Activated naive CD4-positive, alpha-beta T cell treated with anti-CD3 and anti-CD28 coated beads for 36 hours (primary cell): ENCODE data around the gene EEF1AKMT4. TPM values are rescaled to one million over a fixed set of nuclear protein-coding genes. Genes with fewer than 3 reads are reported as not detected.
A peak's percentile ranks its signal among the peaks of the same experiment; 100 is the strongest.

Experiments
- CTCF ChIA-PET: fragments of 350-600 bp; sonication (Branson Sonifier 250); formaldehyde crosslinking; loops from one replicate; lab custom pipeline; 2021; ENCODE audit warnings: antibody characterized with exemption; lab: Charles Lee
- DNase-seq: peaks from one replicate; pipeline ENCODE4 v3.0.0-alpha.2; 2020
- H3K27ac Mint-ChIP-seq: one replicate; pipeline ENCODE4 v1.8.0; 2021; ENCODE audit warnings: mild to moderate bottlenecking, mixed read lengths
- H3K27me3 Mint-ChIP-seq: one replicate; pipeline ENCODE4 v1.8.0; 2021; ENCODE audit warnings: low read depth, mixed read lengths
- H3K36me3 Mint-ChIP-seq: one replicate; pipeline ENCODE4 v1.8.0; 2021; ENCODE audit warnings: low read depth, mixed read lengths
- H3K4me1 Mint-ChIP-seq: one replicate; pipeline ENCODE4 v1.8.0; 2021; ENCODE audit warnings: low read depth, mixed read lengths
- H3K4me3 Mint-ChIP-seq: one replicate; pipeline ENCODE4 v1.8.0; 2021; ENCODE audit warnings: mild to moderate bottlenecking, moderate library complexity, mixed read lengths
- H3K9me3 Mint-ChIP-seq: one replicate; pipeline ENCODE4 v1.8.0; 2021; ENCODE audit warnings: mixed read lengths
- intact Hi-C: fragments of 100-400 bp; cut with micrococcal nuclease; formaldehyde crosslinking; loops from one replicate; pipeline ENCODE4 v1.15.1; 2023
- total RNA-seq, 2 experiments: library from RNA; stranded (reverse); gene quantifications; one replicate each; pipeline ENCODE4 v1.2.3, GENCODE V29; 2021

EEF1AKMT4 gene
- total RNA-seq, 2 experiments from 2014 or later, result 2.7 TPM

DNA sequence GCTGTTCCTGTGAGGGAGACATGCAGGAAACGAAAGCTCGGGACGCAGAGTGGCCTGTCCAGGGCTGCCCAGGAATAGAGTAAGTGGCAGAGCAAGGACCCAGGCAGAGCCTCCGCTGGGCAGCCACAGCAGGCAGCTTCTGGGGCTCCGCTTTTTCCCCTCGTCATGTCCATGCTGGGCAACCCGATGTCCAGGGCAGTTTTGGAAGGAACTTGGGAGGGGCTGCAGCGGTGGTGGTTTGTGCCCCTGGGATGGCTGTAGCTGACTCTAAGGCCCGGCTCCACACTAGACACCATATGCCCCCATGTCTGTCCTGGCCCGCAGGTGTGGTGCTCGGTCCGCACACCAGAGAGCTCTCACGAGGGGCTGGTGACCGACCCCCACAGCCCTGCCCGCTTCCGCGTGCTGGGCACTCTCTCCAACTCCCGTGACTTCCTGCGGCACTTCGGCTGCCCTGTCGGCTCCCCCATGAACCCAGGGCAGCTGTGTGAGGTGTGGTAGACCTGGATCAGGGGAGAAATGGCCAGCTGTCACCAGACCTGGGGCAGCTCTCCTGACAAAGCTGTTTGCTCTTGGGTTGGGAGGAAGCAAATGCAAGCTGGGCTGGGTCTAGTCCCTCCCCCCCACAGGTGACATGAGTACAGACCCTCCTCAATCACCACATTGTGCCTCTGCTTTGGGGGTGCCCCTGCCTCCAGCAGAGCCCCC, 42.4 kb downstream of the EEF1AKMT4 start:
- Mint-ChIP-seq H3K27me3 (no peaks in the 10 kb centered on the region), H3K9me3 (no peaks in the 10 kb centered on the region), H3K27ac (no peak overlapping the region), H3K36me3 (no peaks in the 10 kb centered on the region), H3K4me1 (no peaks in the 10 kb centered on the region), H3K4me3 (no peak overlapping the region)
- CTCF ChIA-PET, result interaction anchor here (1.2 to 4.9 kb wide), 2 partner anchors 42 to 64 kb away, joined by 3 to 34 read pairs; partner anchors contain the start of gene EEF1AKMT4
- intact Hi-C loops, result no loop called here
- no peak for DNase-seq

DNA sequence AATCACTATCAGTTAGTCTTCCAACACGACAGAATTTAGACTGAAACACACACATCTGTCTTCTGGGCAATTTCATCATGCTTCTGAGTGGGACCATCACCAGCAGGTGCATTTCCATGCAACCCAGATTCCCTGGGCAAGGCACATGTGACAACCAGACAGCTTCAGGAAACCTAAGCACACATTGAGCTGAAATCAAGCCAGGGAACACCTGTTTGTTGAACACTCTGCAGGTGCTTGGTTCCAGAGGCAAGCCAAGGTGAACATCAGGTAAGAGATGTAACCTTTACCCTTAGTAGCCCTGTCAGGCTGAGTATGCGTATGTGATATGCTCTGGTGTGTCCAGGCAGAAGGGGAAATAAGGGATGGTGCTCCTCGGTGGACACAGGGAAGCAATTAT, 46.3 kb downstream of the EEF1AKMT4 start:
- Mint-ChIP-seq H3K27ac (no peak overlapping the region), H3K9me3 (no peaks in the 10 kb centered on the region), H3K4me3 (no peak overlapping the region), H3K36me3 (peaks cover 13% of the 10 kb centered on the region), H3K4me1 (peaks cover 12% of the 10 kb centered on the region), H3K27me3 (no peaks in the 10 kb centered on the region)
- DNase-seq, result no peak
- intact Hi-C loops, result loop anchor here (5.0 kb wide), 1 partner anchor 278 kb away; the partner anchor contains the start of gene ABCC5
- CTCF ChIA-PET, result interaction anchor here (0.7 to 1.0 kb wide), 3 partner anchors 42 to 65 kb away, joined by 3 to 7 read pairs (median 4); no protein-coding TSS in a partner anchor

DNA sequence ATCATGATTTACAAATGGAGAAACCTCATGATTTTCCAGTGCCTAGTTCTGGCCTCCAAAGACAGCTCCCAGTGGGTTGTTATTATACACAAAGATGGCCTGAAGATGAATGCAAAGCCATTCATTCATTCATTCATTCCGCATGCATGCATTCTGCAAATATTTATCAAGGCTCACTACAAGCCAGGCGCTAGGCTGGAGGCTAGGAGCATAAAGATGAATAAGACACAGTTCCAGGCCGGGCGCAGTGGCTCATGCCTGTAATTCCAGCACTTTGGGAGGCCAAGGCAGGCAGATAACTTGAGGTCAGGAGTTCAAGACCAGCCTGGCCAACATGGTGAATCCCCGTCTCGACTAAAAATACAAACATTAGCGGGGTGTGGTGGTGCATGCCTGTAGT, 47.1 kb downstream of the EEF1AKMT4 start:
- H3K36me3 Mint-ChIP-seq, result peaks cover 16% of the 10 kb centered on the region
- no peak overlapping the region for H3K27ac Mint-ChIP-seq

DNA sequence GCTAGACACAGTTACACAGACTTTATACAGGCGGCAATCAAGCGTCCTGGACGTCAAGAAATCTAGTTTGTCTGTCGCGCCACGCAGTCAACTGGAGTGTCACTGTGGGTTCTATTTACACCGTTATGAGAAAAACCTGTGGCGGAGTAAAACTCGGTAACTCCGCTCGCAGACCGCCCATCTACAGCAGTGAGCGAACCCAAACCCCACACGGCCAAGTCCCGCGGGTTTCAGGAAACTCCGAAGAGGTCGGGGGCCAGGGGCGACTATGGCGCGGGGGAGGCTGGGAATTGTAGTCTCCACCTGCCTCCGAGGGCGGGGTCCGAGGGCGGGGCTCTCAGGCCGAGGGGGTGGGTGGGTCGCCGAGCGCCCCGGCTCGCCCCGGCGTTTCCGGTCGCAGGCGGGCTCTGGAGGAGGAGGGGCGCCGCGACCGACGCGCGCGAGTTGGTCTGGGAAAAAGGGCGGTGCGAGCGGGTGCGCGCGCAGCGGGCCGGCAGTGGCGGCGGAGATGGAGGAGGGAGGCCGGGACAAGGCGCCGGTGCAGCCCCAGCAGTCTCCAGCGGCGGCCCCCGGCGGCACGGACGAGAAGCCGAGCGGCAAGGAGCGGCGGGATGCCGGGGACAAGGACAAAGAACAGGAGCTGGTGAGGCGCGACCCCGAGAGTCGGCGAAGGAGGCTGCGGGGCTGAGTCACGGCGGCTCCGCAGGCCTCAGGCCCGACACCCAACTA, 49.5 kb downstream of the EEF1AKMT4 start, which contains the start of gene PSMD2:
PSMD2 (plus strand) TSS at position 483 of the 729 bp plus-strand sequence; CDS start at position 509, 26 bp downstream.
- intact Hi-C loops, result loop anchor here (1.0 to 5.0 kb wide), 12 partner anchors 15 to 984 kb away; partner anchors contain the start of genes ABCC5, ABCF3, AP2M1 and EEF1AKMT4
- DNase-seq, result peak; percentile 99
- Mint-ChIP-seq H3K27me3 (no peaks in the 10 kb centered on the region), H3K4me3 (peak within 1 kb of the TSS; percentile 98), H3K27ac (peak within 1 kb of the TSS; percentile 87), H3K36me3 (peaks cover 34% of the 10 kb centered on the region), H3K4me1 (peaks cover 21% of the 10 kb centered on the region), H3K9me3 (no peaks in the 10 kb centered on the region)
- CTCF ChIA-PET, result interaction anchor here (1.2 to 1.3 kb wide), 2 partner anchors 10 to 73 kb away, joined by 3 to 4 read pairs; no protein-coding TSS in a partner anchor

More for the DNA sequence above, 47.1 kb downstream of the EEF1AKMT4 start:
- intact Hi-C loops, result loop anchor here (5.0 kb wide), 1 partner anchor 279 kb away; the partner anchor contains the start of gene ABCC5
- Mint-ChIP-seq H3K27me3 (no peaks in the 10 kb centered on the region), H3K4me3 (no peak overlapping the region), H3K9me3 (no peaks in the 10 kb centered on the region), H3K4me1 (peaks cover 17% of the 10 kb centered on the region)
- CTCF ChIA-PET, result interaction anchor here (1.0 kb wide), 1 partner anchor 47 kb away, joined by 4 read pairs; no protein-coding TSS in a partner anchor
- no peak for DNase-seq

DNA sequence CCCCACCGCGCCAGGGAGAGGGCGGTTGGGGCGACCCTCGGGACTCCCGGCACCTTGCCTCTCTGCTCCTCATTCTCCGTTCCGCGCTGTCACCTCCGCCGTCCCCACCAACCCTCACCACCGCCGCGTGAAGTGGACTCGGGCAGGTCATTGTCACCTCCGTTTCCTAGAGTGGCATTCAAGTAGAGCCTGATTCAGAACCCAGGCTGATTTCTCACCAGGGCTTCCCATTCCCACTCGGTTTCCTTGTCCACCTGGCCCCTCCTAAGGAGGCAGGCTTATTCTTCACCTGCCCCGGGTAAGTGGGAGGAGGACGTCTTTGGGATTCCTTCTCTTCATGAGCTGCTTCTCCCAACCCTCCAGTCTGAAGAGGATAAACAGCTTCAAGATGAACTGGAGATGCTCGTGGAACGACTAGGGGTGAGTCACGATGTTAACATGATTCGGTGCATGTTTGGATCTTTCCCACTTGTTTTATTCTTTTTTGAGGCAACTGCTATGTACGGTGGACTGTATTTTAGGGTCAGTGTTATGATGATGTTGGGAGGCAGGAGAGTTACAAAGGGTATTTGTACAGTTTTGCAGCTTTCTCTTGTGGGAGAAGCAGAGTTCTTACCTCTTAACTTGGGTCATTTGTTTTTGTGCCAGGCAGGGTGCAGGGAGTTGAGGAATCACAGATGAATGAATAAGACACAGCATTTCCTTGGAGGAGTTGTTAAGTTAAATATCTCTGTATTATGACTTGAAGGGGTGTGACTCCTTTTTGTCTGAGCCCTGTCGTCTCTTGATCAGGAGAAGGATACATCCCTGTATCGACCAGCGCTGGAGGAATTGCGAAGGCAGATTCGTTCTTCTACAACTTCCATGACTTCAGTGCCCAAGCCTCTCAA, 50.3 kb downstream of the EEF1AKMT4 start:
- Mint-ChIP-seq H3K4me3 (peak overlapping the region; percentile 98), H3K36me3 (peaks cover 40% of the 10 kb centered on the region), H3K4me1 (peaks cover 21% of the 10 kb centered on the region), H3K27me3 (no peaks in the 10 kb centered on the region), H3K9me3 (no peaks in the 10 kb centered on the region), H3K27ac (peak overlapping the region; percentile 83)
- intact Hi-C loops, result loop anchor here (1.0 to 5.0 kb wide), 11 partner anchors 15 to 983 kb away; partner anchors contain the start of genes ABCC5, ABCF3, AP2M1 and EEF1AKMT4
- no peak for DNase-seq
- CTCF ChIA-PET, result interaction anchor here (1.3 kb wide), 1 partner anchor 72 kb away, joined by 3 read pairs; no protein-coding TSS in a partner anchor

DNA sequence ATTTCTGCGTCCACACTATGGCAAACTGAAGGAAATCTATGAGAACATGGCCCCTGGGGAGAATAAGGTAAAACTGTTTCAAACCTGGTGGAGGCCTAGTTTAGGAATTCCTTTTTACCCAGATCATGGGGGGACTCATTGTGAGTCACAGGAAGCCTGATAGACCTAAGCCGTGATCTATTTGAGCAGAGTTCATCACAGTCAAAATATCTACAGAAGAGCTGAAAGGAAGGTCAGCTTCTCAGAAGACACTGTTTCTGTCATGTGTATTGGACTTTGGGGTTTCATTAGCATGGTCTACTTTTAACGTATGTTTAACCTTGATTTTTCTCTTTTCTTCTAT, 50.9 kb downstream of the EEF1AKMT4 start:
- DNase-seq, result no peak
- H3K27me3 Mint-ChIP-seq, result no peaks in the 10 kb centered on the region
- intact Hi-C loops, result no loop called here
- H3K4me1 Mint-ChIP-seq, result peaks cover 21% of the 10 kb centered on the region
- peak overlapping the region; percentile 98 for H3K4me3 Mint-ChIP-seq
- H3K27ac Mint-ChIP-seq, result peak overlapping the region; percentile 83
- CTCF ChIA-PET, result interaction anchor here (1.0 to 1.3 kb wide), 3 partner anchors 10 to 72 kb away, joined by 3 read pairs; partner anchors contain the start of gene VWA5B2
- H3K9me3 Mint-ChIP-seq, result no peaks in the 10 kb centered on the region
- peaks cover 43% of the 10 kb centered on the region for H3K36me3 Mint-ChIP-seq

DNA sequence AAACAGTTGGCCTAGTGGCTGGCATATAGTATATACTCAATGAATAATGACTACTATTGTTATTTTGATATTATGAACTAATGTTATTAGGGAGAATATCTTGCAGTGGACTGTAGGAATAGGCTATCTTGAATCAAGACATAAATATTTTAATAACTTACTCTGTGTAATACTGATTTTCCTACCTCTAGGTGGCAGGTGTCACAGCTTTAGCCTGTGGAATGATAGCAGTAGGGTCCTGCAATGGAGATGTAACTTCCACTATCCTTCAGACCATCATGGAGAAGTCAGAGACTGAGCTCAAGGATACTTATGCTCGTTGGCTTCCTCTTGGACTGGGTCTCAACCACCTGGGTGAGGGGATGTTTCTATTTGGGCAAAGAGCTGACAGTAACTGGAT, 56.1 kb downstream of the EEF1AKMT4 start:
- no peak for DNase-seq
- CTCF ChIA-PET, result interaction anchor here (0.9 to 1.9 kb wide), 7 partner anchors 12 to 78 kb away, joined by 3 to 9 read pairs (median 3); partner anchors contain the start of gene FAM131A
- no peaks in the 10 kb centered on the region for H3K9me3 Mint-ChIP-seq
- peaks cover 65% of the 10 kb centered on the region for H3K36me3 Mint-ChIP-seq
- no peak overlapping the region for H3K27ac Mint-ChIP-seq
- peaks cover 11% of the 10 kb centered on the region for H3K4me1 Mint-ChIP-seq
- H3K27me3 Mint-ChIP-seq, result no peaks in the 10 kb centered on the region
- intact Hi-C loops, result no loop called here
- no peak overlapping the region for H3K4me3 Mint-ChIP-seq

DNA sequence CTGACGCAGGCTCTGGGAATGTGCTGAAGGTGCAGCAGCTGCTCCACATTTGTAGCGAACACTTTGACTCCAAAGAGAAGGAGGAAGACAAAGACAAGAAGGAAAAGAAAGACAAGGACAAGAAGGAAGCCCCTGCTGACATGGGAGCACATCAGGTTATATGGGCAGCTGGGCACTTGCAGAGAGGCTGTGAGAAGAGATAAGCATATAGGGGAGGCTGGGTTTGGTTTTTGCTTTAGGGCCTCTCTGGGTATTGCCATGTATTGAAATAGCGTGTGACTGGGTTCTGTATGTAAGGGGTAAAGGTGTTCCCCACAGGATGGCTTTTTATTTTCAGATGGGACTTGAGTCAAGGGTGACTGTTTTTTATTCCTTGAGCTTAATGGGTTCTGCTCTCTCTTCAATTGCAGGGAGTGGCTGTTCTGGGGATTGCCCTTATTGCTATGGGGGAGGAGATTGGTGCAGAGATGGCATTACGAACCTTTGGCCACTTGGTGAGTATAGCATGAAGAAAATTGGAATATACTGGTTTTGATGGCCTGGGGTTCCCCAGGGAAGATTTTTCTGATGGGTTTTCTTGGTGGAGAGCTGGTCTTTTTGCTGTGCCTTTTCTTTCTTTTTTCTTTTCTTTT, 57.0 kb downstream of the EEF1AKMT4 start:
- peaks cover 5% of the 10 kb centered on the region for H3K4me1 Mint-ChIP-seq
- no peak for DNase-seq
- H3K27me3 Mint-ChIP-seq, result no peaks in the 10 kb centered on the region
- intact Hi-C loops, result no loop called here
- no peaks in the 10 kb centered on the region for H3K9me3 Mint-ChIP-seq
- CTCF ChIA-PET, result interaction anchor here (0.6 to 1.9 kb wide), 9 partner anchors 8 to 133 kb away, joined by 3 to 9 read pairs (median 3); no protein-coding TSS in a partner anchor
- no peak overlapping the region for H3K27ac Mint-ChIP-seq
- peaks cover 62% of the 10 kb centered on the region for H3K36me3 Mint-ChIP-seq
- H3K4me3 Mint-ChIP-seq, result no peak overlapping the region

DNA sequence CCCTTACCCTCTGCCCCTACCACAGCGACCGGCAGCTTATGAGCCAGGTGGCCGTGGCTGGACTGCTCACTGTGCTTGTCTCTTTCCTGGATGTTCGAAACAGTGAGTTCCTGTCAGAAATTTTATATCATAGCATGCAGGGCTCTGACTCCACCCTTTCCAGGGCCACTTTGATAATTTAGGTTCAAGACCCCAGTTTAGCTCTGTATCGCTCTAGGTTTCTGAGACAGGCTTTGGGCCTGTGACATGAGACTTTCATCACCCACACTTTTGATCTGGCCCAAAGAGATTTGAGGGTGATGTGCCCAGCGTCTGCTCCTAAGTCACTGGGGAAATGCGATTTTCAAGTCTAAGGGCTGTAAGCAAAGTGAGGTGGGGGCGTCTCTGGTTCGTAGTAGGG, 58.4 kb downstream of the EEF1AKMT4 start:
- no peak for DNase-seq
- Mint-ChIP-seq H3K36me3 (peaks cover 50% of the 10 kb centered on the region), H3K9me3 (no peaks in the 10 kb centered on the region), H3K4me3 (no peak overlapping the region), H3K27ac (no peak overlapping the region), H3K4me1 (no peaks in the 10 kb centered on the region), H3K27me3 (no peaks in the 10 kb centered on the region)
- CTCF ChIA-PET, result no interaction called here
- intact Hi-C loops, result no loop called here
